Measurements from ENCODE around the gene DDX27. TPM values are rescaled to one million over a fixed set of nuclear protein-coding genes. Genes with fewer than 3 reads are reported as not detected.

Gene DDX27
- total RNA-seq, 1 donor from 2014 or later: 52.2 TPM

GRCh38 chr20:49270177-49270576, 51.0 kb downstream of the DDX27 start:
- DNase-seq (ENCODE audit: low read depth): no peak
- Histone ChIP-seq H3K36me3 (ENCODE audit: control insufficient read depth, insufficient read depth, low read length) (peaks cover 3% of the 10 kb centered on the region), H3K27me3 (ENCODE audit: control insufficient read depth, insufficient read depth, low read length) (no peaks in the 10 kb centered on the region), H3K4me3 (ENCODE audit: low read depth, low read length) (no peak overlapping the region)
- no peak for TF ChIP-seq CTCF (IDR thresholded peaks at IDR 0.05; ENCODE audit: insufficient read depth, low read length, poor library complexity, severe bottlenecking)

- TF ChIP-seq CTCF (IDR thresholded peaks at IDR 0.05; ENCODE audit: insufficient read depth, low read length, poor library complexity, severe bottlenecking): no peak
- Histone ChIP-seq H3K4me3 (ENCODE audit: low read depth, low read length) (no peak overlapping the region), H3K27me3 (ENCODE audit: control insufficient read depth, insufficient read depth, low read length) (no peaks in the 10 kb centered on the region), H3K36me3 (ENCODE audit: control insufficient read depth, insufficient read depth, low read length) (peaks cover 3% of the 10 kb centered on the region)
- DNase-seq (ENCODE audit: low read depth): no peak
Observed at GRCh38 chr20:49270736-49271135, 51.5 kb downstream of the DDX27 start.

GRCh38 chr20:49272654-49273053, 53.4 kb downstream of the DDX27 start:
- H3K36me3 ChIP-seq (ENCODE audit: control insufficient read depth, insufficient read depth, low read length): peaks cover 3% of the 10 kb centered on the region

GRCh38 chr20:49273696-49274277, 54.6 kb downstream of the DDX27 start:
- Histone ChIP-seq H3K36me3 (ENCODE audit: control insufficient read depth, insufficient read depth, low read length) (peaks cover 3% of the 10 kb centered on the region), H3K4me3 (ENCODE audit: low read depth, low read length) (no peak overlapping the region), H3K27me3 (ENCODE audit: control insufficient read depth, insufficient read depth, low read length) (no peaks in the 10 kb centered on the region)
- DNase-seq (ENCODE audit: low read depth): no peak
- TF ChIP-seq CTCF (IDR thresholded peaks at IDR 0.05; ENCODE audit: insufficient read depth, low read length, poor library complexity, severe bottlenecking): no peak

More at GRCh38 chr20:49272654-49273053, 53.4 kb downstream of the DDX27 start:
- no peak overlapping the region for H3K4me3 ChIP-seq (ENCODE audit: low read depth, low read length)
- no peak for TF ChIP-seq CTCF (IDR thresholded peaks at IDR 0.05; ENCODE audit: insufficient read depth, low read length, poor library complexity, severe bottlenecking)
- no peak for DNase-seq (ENCODE audit: low read depth)
- H3K27me3 ChIP-seq (ENCODE audit: control insufficient read depth, insufficient read depth, low read length): no peaks in the 10 kb centered on the region

DNA sequence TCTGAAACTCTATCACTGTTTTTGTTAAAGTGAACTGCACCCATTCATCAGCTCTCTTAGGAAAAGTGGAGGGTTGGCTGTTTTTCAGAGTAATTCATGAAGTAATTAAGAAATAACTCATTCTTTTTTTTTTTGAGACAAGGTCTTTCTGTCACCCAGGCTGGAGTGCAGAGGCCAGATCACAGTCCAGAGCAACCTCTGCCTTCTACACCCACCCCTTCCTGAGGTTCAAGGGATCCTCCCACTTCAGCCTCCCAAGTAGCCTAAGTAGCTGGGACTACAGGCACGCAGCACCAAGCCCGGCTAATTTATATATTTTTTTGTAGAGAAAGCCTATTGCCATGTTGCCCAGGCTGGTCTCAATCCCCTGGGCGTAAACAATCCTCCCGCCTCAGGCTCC, 56.0 kb downstream of the DDX27 start:
- no peaks in the 10 kb centered on the region for H3K27me3 ChIP-seq (ENCODE audit: control insufficient read depth, insufficient read depth, low read length)
- H3K36me3 ChIP-seq (ENCODE audit: control insufficient read depth, insufficient read depth, low read length): peaks cover 8% of the 10 kb centered on the region
- no peak overlapping the region for H3K4me3 ChIP-seq (ENCODE audit: low read depth, low read length)
- no peak for TF ChIP-seq CTCF (IDR thresholded peaks at IDR 0.05; ENCODE audit: insufficient read depth, low read length, poor library complexity, severe bottlenecking)
- DNase-seq (ENCODE audit: low read depth): no peak

GRCh38 chr20:49275636-49276035, 56.4 kb downstream of the DDX27 start:
- peak; percentile 72 for DNase-seq (ENCODE audit: low read depth)
- Histone ChIP-seq H3K36me3 (ENCODE audit: control insufficient read depth, insufficient read depth, low read length) (peaks cover 12% of the 10 kb centered on the region), H3K4me3 (ENCODE audit: low read depth, low read length) (no peak overlapping the region)

More at GRCh38 chr20:49275636-49276035, 56.4 kb downstream of the DDX27 start:
- no peak for TF ChIP-seq CTCF (IDR thresholded peaks at IDR 0.05; ENCODE audit: insufficient read depth, low read length, poor library complexity, severe bottlenecking)
- H3K27me3 ChIP-seq (ENCODE audit: control insufficient read depth, insufficient read depth, low read length): no peaks in the 10 kb centered on the region
